NCI-H82 (cell line): ENCODE results near the gene SLC24A3.
A peak's percentile ranks its signal among the peaks of the same experiment; 100 is the strongest.

ENCODE experiments used
- DNase-seq: peaks from one replicate; lab custom pipeline; 2025; lab: John Stamatoyannopoulos, UW

SLC24A3 gene

GRCh38 chr20:19506021-19506420, 293.6 kb downstream of the SLC24A3 start:
- no peak for DNase-seq

GRCh38 chr20:19508449-19508848, 296.0 kb downstream of the SLC24A3 start:
- DNase-seq: no peak

- DNase-seq: no peak
These were observed 298.2 kb downstream of the SLC24A3 start for GRCh38 chr20:19510611-19511010.

- DNase-seq: no peak
These were observed 299.5 kb downstream of the SLC24A3 start for GRCh38 chr20:19511931-19512330.

- peak; percentile 11 for DNase-seq
These were observed 300.6 kb downstream of the SLC24A3 start for GRCh38 chr20:19512886-19513677.

- DNase-seq: no peak
These were observed 302.6 kb downstream of the SLC24A3 start for GRCh38 chr20:19515074-19515473.

- DNase-seq: no peak
These were observed 307.0 kb downstream of the SLC24A3 start for GRCh38 chr20:19519466-19519865.

GRCh38 chr20:19520261-19520660, 307.8 kb downstream of the SLC24A3 start:
- peak; percentile 18 for DNase-seq

DNA sequence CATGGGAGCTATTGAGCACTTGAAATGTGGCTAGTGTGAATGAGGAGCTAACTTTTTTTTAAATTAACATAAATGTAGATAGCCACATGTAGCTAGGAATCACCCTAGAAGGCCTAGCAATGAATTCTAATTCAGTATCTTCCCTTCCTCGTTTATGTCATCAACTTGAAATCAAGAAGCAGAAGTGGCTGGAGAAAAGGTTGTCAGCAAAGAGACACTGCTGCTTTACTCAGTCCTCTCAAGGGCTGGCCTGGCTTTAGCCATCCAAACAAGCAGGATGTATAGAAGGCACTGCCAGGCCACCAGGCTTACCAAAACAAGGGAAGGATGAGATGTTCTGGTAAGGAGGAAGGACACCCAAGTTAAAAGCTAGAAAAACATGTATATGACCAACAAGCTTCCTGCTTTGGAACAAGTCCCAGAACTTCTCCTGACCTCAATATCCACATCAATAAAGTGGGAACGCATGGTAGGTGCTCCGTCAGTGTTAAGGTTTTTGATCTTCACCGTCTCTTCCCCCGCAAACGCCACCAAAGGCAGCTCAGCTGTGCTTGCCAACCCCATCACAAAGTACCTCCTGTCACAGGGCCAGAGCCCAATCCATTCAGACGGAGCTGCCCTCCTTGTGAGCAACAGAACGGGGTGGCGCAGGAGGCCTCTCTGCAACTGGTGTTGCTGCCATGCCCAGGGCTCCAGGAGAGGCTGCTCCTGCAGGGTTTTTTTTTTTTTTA, 309.8 kb downstream of the SLC24A3 start:
- no peak for DNase-seq

DNA sequence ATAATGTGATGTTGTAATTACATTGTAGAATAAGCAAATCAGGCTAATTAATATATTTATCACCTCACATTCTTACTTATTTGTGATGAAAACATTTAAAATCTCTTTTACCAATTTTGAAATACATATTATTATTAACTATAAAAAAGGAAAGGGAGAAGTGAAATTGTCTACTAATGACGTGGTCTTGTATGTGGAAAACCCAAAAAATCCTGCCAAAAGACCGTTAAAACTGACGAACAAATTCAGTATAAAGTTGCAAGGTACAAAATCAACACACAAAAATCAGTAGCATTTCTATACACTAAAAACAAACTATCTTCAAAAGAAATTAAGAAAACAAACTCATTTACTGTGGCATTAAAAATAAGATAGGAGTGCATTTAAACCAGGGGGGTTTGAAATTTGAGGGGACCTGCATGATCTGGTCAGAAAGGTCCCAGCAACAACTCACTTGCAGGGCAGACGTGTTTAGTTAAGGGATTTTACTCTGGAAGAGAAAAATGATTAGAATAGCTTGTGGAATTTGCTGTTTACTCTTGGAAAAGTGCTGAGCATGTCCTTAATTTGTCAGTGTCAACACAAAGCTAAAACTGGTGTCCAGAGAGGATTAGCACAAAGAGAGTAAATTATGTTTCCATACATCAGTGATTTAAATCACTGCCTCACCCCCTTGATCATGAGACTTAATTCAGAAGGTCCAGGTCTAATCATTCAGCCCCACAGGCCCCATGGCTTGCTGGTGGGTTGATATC, 310.6 kb downstream of the SLC24A3 start:
- no peak for DNase-seq

DNA sequence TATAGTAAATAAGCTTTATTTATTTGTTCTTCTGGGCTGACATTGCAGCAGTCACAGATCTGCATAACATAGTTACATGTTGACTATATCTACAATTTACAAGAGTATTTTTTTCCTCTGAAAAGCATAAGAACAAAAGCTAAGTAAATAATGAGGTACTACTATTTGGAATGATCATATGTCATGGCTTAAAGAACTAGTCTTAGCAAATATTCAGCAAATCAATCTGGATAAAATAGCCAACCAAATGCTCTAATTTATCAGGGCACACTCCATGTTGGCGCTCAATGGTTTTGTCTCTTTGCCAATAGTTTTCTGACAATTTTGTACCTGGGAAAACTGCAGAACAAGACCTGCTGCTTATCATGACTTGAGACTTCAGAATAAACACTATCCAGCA, 312.2 kb downstream of the SLC24A3 start:
- DNase-seq: no peak

DNA sequence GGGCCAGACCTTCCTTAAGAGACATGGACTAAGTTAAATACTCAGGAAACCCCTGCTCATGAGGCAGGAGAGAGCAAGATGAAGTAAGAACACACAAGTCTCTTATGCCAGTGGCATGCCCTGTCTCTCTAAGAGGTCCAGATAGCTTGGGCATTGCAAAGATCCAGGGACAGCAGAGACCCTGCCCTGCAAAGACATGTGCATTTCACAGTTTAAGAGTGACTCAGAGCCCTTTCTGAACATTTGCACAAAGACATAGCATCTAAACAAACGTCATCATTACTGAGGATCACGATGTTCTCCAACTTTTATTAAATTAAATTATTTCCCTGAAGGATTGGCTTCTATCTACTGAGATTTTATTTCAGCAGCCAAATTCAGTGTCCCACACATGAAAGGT, 315.1 kb downstream of the SLC24A3 start:
- DNase-seq: no peak

DNA sequence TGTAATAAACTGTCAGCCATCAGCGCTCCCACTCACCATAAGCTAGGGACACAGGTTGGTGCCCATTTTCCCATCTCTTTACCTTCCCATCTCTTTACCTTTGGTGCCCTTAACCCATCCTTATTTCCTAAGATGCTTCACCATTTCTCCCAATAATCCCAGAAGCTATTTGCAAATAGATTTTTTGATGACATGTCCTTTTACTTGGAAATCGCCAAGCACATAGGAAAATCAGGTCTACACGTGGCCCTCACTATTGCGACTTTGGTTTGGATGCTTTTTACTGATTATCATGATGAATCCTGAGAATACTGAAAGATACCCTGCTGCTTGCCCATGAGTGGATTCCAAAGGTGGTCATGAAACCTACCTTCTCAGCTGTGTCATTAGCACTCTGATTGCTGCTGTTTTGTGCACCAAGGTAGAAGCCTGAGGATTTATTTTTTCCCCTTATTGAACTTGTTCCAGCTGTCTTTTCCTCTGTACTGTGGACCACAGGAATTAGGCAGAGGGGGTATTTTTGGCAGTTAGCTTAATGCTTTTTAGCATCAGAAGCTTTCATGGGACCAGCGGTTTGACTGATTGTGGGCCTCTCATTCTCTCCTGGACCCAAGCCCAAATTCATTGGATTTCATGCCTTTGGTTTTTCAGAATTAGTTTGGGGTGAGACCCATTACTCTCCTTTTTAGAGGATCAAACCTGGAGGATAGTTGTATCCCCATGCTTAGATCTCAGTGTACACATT, 316.0 kb downstream of the SLC24A3 start:
- no peak for DNase-seq

GRCh38 chr20:19530006-19530405, 317.6 kb downstream of the SLC24A3 start:
- no peak for DNase-seq

DNA sequence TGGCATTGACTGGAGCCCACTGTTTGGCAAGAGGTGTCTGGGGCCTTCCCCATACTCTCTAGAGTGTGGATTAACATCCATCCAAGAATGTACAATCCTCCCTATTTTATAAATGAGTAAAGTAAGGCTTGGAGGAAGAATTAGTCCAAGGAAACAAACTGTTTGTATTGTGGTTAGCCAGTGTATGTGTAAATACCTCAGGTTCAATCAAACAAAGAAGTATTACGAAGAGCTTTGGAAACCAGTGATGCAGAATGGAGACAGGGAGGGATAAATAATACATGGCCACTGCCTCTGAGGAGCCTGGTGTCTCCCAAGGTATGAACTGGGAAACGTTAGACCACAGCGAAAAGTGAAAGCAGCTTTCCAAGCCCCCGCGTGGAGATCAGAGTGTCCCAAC, 319.0 kb downstream of the SLC24A3 start:
- DNase-seq: no peak

- no peak for DNase-seq
These were observed 326.1 kb downstream of the SLC24A3 start for GRCh38 chr20:19538556-19538955.

DNA sequence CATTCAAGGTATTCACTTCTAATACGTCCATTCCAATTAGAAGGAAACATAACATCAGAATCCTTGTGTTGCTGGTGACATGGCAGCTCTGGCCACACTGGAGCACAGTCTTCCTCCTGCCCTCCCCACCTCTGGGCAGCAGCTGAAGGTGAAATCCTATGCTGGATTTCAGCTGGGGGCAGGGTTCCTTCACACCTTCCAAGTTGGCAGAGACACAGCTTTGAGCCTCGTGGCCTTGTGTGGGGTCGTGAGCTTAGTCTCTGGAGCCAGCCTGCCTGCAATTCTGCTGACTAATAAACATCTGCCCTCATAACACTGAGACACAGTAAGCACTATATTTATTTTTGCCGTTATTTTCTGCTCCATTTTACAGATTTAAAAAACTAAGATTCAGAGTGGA, 326.7 kb downstream of the SLC24A3 start:
- peak; percentile 41 for DNase-seq

- DNase-seq: no peak
These were observed 327.9 kb downstream of the SLC24A3 start for GRCh38 chr20:19540392-19540791.

- no peak for DNase-seq
These were observed 330.7 kb downstream of the SLC24A3 start for GRCh38 chr20:19543101-19543500.

DNA sequence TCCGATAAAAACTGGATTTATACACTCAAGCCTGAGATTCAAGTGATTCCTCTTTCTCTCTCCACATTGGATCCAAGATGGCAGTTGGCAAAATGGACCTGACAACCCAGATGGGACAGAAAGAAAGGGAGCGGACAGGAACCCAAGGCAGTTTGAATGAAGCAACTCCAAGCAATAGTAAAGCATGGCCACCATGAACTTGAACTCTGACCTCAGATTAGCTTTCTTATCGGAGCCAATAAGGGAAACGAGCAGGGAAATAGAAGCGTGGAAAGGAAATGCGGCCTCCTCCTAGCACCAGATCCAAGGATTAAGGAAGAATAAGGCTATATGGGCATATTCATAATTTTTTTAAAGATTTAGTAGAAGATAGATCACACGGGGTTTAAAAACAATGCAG, 332.2 kb downstream of the SLC24A3 start:
- DNase-seq: no peak

DNA sequence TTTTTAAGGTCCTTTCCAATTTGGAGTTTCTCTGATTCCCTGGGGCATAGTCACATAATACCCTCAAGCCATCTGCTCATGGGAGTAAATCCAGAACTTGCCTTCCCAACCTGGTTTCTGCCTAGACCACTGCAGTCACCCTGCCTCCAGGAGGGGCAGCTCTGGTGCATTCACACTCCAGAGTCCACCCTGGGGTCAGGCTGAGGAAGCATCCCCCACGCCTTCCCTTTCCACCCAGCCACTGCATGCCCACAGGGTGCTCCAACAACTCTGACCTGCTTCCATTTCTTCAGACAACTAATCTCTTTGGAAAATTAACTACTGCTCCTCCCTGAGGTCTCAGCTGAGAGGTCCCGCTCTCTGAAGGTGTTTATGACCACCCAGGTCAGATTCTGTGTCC, 334.2 kb downstream of the SLC24A3 start:
- DNase-seq: peak; percentile 16

DNA sequence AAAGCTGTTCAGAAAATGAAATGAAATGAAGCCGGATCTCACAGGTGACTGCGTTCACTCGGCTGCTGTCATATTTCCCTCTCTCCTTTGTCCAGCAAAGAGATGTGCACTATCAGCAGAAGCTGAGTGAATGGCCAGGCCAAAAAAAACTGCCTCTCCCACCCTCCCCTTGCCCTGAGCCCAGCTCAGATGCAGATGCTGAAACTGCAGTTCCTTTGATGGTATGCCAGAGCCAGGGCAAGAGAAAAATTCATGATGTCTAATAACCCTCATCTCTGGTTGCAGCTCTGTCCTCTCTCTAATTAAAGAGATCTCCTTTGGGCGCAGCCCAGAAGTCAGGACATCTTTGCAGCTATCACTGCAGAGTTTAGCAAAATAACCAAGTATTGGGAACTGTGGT, 335.1 kb downstream of the SLC24A3 start:
- DNase-seq: no peak
